ENCODE results near the gene TMEM61.
"Not testable (repeated sequence)": the region's sequence is repeated elsewhere in the genome, so short reads cannot be mapped to it uniquely, and the experiment has no call there.

TMEM61 gene

DNA sequence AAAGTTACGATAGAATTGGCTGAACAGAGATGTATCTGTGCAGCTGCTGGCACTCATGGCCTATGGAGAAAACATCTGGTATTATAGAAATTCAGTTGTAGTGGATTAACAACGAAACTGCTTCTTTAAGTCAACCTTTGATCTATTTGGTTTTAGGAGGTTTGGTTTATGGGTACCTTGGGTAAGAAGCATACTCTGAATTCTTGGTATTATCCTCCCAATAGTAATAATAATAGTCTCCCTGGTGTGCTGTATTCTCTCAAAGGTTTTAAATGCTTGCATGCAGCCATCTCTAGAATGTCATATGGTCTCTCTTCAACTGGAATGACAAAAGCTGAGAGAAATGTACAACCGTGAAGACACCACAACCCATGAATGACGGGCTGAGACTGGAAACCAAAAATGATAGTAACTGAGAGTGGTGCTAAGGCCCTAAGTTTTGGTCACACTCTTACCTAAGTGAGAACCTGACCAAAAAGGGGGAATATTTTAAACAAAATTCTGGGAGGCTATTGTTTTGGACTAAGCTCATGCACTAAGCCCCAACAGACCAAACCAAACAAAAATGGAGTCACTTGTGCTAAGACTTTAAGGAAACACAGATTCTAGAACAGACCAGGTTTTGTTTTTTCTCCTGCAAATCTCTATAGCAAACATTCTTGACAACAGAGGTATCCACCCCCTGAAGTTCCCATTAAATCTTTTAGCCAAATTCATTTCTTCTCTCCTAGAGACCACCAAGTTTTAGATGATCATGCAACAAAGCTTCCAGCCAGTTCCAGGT is 17.6 kb upstream of the TMEM61 start:
- no peak for DNase-seq (ENCODE audit: low spot score)

DNA sequence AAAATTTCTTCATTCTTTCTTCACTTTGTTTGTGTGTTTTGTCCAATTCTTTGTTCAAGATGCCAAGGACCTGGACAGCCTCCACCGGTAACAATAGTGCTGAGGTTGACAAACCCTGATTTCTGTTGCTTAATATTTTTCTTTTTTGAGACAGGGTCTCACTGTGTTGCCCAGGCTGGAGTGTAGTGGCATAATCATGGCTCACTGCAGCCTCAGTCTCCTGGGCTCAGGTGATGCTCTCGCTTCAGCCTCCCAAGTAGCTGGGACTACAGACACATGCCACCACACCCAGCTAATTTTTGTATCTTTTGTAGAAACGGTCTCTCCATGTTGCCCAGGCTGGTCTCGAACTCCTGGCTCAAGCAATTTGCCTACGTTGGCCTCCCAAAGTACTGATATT is 16.6 kb upstream of the TMEM61 start:
- not testable (repeated sequence) for DNase-seq (ENCODE audit: low spot score)

DNA sequence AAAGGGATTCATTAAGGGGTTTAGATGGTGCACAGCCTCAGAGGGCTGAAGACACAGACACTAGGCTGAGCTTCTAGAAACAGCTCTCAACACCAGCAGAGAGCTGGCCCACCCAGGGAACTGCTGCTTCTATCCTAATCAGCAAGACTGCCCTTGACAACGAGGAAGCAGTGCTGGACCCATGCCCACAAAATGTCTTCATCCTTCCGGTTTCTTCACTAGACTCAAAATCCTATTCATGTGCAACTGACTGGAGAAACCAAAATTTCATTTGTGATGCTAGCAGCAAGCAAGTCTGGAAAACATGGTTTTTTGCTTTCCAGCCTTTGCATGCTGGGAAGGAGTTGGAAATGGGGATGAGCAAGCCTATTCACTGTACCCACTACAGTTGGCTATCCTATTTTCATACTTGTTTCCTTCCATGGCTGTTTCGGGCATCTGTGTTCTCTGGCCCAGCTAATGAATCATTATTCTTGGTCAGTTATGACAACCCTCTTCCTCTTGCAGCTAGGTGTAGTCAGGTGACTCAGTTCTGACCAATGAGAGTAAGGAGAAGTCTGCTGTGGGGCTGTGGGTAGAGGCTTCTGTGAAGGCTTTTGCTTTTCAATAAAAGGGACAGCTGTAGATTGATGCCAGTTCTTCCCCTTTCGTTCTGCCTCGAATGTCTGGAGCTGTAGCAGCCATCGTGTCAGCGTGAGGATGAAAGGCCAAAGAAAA is 14.6 kb upstream of the TMEM61 start:
- no peak for DNase-seq (ENCODE audit: low spot score)

DNA sequence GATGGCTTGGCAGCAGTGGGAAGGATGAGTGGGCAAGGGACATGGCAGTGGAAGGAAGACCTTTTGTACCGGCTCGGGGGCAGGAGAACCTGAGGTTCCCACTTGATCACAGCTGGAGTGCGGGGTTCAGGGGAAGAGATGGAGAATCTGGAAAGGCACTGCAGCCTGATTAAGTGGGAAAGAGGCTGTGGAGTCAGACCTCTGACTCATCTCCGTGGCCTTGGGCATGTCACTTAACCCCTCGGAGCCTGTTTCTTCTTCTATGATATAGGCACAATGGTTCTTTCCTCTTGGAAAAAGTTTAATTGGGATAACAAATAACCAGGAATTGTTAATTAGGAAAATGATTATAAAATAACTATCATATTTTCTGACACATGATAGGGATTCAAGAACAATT is 13.1 kb upstream of the TMEM61 start:
- no peak for DNase-seq (ENCODE audit: low spot score)

DNA sequence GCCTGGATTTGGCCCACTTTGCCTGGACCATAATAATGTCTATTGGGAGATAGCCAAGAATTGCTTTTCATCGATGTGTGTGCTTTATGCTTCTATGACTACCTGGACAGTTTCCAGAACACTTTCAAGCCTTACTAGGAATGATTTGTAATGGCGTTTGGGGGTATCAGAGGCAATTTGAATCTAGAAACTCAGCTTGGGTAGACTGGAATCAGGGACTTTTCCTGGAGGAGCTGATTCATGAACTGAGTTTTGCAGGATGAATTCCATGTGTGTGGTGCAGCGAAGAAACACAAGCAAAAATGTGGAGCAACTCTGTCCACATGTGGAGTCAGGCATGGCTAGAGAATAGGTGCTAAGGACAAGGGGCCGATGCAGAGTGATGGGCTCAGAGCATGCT is 11.9 kb upstream of the TMEM61 start:
- DNase-seq (ENCODE audit: low spot score), result no peak

DNA sequence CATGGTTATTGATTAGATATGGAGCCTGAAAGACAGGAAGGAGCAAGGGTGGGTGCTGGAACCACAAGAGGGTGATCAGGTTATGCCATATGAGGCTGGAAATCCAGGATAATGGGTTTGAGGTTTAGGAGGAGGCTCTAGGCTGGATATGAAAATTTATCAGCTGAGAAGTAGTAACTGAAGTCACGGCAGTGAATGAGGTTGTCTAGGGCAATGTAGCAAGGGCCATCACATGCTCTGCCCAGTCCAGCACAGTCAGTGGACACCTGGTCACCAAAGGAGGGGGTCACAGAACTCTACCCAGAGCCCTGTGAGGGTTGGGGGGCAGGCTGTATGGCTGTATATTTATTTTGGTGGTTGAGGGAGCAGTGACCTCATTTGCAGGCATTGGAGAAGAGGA is 10.5 kb upstream of the TMEM61 start:
- DNase-seq (ENCODE audit: low spot score), result no peak

DNA sequence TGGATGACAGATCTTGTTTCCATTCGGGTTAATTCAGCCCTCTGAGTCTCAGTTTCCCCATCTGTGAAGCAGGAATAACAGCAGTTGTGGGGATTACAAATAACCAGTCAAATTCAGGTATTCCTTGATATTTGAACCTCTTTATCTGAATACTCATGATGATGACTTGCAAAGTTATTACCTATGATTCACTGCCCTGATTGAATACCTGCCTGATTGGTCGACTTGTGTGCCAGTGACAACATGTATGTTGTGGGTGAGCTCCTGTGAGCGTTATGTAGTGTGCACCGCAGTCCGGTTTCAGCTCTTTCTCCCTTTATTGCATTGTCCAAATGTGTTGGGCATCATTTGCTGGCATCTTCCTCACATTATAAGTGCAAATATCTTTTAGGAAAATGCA is 9.5 kb upstream of the TMEM61 start:
- DNase-seq (ENCODE audit: low spot score), result no peak

DNA sequence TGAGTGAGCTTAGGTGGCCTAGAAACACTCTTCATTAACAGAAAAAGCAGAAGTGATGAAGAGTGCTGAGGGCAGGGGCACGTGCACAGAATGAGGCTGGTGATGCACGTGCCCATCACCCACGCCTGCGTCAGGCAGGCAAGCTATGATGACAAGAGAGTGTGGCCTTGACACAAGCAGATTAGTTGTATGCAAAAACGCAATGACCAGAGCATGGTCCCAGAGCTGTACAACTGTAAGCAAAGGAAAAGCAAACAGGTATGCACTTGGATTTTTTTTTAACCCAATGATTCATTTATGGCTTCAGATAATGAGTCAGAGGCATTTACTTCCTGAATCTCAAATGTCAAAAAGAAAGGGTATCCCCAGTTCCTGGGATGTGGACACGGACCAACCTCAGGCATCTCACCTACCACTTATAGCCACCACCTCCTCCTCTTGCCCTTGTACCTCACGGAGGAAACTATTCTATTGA is 9.1 kb upstream of the TMEM61 start:
- DNase-seq (ENCODE audit: low spot score), result no peak

DNA sequence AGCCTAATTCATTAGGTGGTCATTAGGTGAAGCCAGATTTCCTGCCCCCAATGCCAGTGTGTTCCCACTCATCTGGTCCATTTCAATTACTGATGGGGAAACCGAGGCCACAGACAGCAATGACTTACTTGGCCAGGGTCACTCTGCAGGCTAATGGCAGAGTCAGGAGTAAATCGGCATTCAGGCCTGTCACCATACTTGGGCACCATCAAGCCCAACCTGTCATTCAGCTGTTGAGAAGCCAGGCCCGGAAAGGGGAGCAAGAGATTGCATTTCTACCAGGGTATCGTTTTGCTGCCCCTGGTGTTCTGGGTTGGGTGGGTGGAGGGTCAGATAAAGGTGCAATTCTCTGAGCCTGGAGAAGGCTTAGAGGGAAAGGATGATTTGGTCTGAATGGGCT is 8.0 kb upstream of the TMEM61 start:
- DNase-seq (ENCODE audit: low spot score), result no peak

DNA sequence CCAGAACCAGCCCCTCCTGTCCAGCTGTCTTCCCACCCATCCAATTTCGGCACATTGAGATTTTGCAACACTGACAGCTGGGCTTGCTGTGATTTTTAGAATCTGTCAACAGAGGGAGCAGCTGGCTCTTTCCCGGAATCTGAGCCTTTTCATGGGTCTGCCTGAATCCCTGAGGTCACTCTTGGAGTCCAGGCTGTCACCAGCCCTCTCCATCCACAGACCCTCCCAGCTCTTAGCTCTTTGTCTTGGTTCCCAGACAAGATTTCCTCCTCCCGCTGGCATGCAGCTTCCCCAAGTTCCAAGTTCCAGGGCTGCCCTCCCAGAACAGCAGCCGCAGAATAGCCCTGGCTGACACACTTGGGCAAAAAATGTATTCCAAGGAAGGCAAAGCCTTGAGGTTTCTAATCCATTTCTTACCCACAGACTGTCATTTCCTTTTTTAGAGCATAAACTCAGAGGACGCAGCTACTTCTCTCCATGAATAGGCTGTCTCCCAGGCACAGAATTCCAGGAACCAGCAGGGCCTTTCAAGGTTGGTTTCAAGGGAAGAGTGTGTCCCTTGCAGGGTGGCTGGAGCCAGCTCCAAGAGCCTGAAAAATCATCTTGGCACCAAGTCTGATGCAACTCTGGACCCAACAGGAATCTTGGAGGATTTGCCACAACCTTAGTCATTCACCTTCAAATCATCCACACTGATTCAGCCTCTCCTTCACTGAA is 7.1 kb upstream of the TMEM61 start:
- DNase-seq (ENCODE audit: low spot score), result no peak

DNA sequence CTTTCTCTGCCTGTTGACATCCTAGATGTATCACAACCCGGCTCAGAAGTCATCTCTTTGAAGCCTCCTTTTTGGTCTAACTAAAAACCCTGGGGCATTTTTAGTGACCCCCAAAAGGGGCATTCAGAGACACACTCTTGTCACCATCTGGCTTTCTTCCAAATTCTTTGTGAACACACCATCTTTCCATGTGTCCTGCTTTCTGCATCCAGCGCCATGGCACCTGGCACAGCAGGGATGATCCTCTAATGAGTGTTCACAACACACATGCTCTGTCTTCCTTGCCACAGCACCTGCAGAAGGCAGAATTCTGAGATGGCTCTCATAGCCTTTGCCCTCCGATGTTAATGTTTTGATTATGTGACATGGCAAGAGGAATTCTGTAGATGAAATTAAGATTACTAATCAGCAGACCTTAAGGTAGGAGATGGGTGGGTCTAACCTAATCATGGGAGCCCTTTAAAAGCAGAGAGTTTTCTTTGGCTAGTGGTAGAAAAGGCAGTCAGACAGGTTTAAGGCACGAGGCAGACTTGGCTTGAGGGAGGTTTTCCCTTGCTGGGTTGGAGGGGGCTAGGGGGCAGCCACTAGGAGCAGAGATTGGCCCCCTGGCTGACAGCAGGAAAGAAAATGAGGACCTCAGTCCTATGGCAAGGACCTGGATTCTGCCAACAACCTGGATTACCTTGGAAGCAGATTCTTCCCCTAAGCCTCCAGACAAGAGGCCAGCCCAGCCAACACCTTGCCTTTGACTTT is 4.9 kb upstream of the TMEM61 start:
- no peak for DNase-seq (ENCODE audit: low spot score)

DNA sequence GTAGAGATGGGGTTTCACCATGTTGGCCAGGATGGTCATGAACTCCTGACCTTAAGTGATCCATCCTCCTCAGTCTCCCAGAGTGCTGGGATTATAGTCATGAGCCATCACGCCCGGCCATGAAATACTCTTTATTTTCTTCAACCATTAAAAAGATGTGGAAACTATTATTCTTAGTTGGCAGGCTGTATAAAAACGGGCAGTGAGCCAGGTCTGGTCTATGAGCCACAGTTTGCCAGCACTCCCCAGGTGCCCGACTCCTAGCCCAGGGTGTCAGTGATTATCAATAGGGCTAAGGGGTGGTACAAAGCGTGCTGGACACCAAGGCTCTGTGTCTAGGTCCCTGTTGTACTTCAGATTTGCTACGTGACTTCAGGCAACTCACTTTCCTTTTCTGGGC is 3.7 kb upstream of the TMEM61 start:
- DNase-seq (ENCODE audit: low spot score), result no peak

DNA sequence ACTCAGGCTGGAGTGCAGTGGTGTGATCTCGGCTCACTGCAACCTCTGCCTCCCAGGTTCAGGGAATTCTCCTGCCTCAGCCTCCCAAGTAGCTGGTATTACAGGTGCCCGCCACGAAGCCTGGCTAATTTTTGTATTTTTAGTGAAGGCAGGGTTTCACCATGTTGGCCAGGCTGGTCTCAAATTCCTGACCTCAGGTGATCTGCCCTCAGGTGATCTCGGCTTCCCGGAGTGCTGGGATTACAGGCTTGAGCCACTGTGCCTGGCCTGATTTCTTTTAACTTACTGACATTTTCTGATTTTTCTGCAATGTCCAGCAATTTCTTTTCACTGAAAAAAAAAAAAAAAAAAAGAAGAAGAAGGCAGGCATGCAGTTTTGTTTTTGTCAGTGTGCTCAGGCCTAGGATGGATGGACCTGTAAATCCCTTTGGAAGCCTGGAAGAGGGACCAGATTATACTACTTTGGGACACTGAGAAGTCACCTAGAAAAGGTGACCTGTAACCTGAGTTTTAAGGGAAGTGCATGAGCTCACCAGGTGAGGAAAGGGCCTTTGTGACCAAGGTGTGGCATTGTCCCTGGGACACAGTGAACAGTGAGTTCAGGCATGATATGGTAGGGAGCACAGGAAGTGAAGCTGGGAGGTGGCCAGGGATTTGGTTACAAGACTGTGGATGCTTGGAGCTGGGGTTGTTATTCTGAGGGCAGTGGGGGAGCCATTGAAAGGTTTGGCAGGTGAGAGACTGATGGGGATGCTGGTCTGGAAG is 2.7 kb upstream of the TMEM61 start:
- DNase-seq (ENCODE audit: low spot score), result no peak

DNA sequence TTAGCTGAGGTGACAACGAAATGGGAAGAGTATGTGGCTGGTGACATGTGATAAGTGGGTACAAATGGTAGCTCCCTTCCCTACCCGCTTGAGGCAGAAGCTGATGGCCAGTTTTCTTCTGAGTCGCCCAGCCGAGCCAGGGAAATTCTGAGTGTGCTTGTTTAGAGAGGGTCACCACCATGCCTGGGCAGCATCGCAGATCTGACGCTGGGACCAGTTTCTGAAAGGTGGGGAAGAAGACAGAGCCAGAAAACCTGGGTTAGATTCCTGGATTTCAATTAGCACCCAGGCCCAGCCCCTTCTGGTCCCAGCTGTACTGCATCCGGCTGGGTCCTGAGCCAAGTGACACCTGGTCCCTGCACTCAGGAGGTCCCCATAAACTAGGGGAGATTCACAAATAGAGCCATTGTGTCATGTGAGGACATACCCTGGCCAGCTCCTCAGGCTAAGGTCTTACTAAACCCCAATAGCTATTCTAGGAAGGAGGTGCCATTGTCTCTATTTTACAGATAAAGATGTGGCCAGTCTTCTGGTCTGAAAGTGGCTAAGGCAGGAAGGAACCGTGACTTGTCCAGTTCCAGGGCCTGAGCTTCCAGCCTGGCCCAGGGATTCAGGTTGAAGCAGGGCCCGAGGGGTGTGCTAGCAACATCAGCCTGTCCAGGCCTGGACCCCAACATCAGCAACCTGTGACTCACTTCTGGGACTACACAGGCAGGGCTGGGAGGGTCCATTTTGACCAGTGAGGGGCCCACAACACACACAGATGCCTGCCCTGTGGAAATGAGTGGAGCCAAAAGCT is 1.7 kb upstream of the TMEM61 start:
- no peak for DNase-seq (ENCODE audit: low spot score)

DNA sequence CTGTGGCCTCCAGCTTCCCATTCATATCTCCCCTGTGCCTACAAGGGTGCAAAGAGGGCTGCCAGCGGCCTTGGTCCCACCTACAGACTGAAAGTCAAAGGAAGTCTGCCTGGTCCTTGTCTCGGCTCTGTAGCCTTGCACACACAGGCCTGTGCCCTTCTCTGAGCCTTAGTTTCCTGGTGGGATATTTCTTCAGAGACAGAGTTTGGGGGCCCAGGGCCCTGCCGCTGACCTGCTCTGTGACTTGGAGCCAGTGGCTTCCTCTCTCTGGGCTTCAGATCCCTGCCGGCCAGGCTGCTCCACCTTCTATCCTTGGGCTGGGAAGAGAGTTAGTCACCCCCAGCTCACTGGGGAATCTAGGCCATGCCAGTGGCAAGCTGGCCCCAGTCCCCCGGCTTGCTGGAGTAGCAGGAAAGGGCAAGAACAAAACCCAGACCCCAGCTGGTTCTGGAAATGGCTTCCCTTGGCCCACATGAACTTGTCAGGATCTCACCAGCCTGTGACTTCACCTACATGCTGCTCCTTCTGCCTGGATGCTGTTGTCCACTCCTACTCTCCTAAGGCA is 1.0 kb upstream of the TMEM61 start:
- no peak for DNase-seq (ENCODE audit: low spot score)

DNA sequence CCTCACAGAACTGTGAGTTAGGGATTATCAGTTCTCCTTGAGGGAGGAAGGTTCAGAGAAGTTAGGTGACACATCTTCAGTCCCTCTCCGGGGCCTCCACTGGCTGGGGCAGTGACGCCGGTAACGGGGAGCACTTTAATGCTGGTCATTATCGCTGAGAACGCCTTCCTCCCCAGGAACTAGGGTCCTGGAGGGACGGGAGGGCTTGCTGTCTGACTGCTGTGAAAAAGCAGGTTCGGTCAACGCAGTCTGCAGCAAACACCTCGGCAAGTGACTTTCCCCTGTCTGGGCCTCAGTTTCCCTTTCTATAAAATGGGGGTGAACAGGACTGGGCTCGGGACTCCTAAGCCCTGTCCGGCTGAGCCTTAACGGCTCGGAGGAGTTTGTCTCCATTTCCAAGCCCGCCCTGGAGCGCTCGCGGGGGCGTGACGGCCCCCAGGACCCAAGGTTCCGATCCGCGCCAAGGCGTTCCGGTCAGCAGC is 341 bp upstream of the TMEM61 start:
- DNase-seq (ENCODE audit: low spot score), result no peak

DNA sequence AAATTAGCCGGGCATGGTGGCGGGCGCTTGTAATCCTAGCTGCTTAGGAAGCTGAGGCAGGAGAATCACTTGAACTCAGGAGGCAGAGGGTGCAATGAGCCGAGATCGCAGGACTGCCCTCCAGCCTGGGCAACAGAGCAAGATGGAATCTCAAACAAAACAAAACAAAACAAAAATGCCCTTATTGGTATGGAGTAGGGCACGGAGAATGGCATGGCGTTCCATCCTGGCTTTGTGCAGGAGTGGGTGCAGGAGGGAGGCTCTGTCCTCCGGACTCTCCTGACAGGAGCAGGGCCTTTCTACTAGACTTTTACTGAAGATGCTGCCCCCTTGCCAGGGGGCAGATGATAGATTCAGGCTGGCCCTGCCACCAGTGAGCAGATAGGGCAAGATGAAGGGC is 1.0 kb downstream of the TMEM61 start:
- no peak for DNase-seq (ENCODE audit: low spot score)

DNA sequence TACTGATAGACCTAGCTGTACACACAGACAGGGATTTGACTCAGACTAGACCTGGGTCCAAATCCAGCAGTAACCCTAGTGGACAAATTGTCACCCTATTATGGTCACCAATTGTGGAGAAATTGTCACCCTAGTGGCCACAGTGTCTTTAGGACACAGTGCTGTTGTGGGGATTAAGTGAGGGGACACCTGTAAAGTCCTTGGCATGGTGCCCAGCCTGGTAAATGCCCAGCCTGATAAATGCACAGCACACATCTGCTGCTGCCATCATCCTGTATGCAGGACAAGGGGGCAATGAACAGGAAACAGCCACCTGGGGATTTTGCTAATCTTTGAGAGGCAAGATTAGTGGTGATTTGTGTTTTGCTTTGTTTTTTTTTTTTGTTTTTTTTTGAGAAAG is 2.3 kb downstream of the TMEM61 start:
- no peak for DNase-seq (ENCODE audit: low spot score)

DNA sequence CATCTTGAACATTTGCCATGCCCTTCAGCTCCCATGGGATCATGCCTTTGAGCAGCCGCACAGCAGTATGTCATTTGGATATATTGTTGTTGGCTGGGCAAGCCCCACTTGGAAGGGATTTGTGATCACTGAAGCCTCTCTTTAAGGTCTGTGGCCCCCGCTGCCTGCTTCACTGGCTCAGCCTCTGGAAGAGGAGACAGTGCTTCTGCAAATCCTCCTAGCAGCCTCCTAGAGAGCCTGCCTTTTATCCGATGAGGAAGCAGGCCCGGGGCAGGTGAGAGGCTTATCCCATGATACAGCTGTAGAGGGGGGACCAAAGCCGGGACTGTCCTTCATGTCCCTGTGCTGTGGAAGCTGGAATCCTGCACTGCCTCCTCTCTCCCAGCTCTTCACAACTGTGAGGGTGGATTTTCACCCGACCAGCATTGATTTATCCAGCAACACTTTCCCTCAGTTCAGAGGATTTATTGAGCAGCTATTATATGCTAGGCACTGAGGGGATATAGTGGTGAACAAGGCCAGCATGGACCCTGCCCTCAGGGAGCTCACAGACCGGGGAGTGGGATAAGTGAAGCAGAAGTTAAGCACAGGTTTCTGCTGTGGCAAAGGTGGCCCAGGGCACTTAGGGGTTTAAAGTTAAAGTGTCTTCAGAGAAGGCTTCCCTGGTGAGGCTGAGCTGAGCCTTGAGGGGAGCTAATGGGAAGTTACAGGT is 3.9 kb downstream of the TMEM61 start:
- no peak for DNase-seq (ENCODE audit: low spot score)

DNA sequence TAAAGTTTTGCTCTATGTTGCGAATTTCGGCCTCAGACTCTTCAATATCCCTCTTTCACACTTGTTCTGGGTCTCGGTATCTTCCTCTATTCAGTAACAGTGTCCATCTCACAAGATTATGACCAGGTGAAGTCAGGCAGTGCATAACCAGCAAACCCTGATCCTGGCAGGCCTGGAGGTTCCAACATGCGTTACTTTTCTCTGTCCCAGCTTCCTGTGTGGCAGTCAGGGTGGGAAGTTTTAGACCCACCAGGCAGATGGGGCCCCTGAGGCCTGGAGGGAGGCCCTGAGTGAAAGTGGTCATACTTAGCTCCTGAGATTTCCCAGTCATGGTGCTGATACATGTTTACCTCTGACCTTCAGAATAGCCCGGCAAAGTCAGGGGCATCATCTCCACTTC is 5.1 kb downstream of the TMEM61 start:
- DNase-seq (ENCODE audit: low spot score), result no peak
